ENCODE measurements around the gene IFNA6.

DNA sequence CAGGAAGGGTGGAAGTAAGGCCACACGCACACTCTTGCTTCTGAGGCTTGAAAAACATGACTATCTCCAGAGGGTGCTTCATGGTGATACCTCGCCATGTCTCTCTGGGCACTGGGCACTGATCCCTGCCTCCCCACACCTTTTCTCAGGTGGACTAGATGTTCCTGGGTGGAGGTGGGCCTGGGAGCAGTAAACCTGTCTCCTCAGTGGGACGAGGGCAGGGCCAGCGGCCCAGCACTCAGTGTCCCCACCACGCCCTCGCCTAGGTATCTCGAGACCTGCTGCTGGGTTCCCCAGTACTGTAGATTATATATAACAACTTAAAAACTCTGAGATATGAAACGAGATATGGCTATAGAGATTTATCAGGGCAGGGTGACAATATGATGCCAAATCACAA is 11.6 kb upstream of the IFNA6 start:
- TF ChIP-seq, protein P1, sequence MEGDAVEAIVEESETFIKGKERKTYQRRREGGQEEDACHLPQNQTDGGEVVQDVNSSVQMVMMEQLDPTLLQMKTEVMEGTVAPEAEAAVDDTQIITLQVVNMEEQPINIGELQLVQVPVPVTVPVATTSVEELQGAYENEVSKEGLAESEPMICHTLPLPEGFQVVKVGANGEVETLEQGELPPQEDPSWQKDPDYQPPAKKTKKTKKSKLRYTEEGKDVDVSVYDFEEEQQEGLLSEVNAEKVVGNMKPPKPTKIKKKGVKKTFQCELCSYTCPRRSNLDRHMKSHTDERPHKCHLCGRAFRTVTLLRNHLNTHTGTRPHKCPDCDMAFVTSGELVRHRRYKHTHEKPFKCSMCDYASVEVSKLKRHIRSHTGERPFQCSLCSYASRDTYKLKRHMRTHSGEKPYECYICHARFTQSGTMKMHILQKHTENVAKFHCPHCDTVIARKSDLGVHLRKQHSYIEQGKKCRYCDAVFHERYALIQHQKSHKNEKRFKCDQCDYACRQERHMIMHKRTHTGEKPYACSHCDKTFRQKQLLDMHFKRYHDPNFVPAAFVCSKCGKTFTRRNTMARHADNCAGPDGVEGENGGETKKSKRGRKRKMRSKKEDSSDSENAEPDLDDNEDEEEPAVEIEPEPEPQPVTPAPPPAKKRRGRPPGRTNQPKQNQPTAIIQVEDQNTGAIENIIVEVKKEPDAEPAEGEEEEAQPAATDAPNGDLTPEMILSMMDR (IDR thresholded peaks at IDR 0.05; ENCODE audit: low read depth, low read length): no peak
- no peak for TF ChIP-seq EZH2phosphoT487 (IDR thresholded peaks at IDR 0.05; ENCODE audit: low read depth)
